HG03108 (cell line): ENCODE measurements around the gene PRSS57.
"Not testable (repeated sequence)": the region's sequence is repeated elsewhere in the genome, so short reads cannot be mapped to it uniquely, and the experiment has no call there.

Source experiments
- ATAC-seq: cut with Tn5 transposase; IDR thresholded peaks from one replicate; pipeline ENCODE4 v1.9.1; 2021; ENCODE audit warnings: moderate library complexity; ENCODE audit not compliant: unreplicated experiment

Gene PRSS57

GRCh38 chr19:698529-698928, 3.3 kb upstream of the PRSS57 start:
- ATAC-seq: not testable (repeated sequence)

- no peak for ATAC-seq
These were observed 536 bp downstream of the PRSS57 start for GRCh38 chr19:694481-695351.

GRCh38 chr19:690203-690602, 5.0 kb downstream of the PRSS57 start:
- ATAC-seq: no peak

DNA sequence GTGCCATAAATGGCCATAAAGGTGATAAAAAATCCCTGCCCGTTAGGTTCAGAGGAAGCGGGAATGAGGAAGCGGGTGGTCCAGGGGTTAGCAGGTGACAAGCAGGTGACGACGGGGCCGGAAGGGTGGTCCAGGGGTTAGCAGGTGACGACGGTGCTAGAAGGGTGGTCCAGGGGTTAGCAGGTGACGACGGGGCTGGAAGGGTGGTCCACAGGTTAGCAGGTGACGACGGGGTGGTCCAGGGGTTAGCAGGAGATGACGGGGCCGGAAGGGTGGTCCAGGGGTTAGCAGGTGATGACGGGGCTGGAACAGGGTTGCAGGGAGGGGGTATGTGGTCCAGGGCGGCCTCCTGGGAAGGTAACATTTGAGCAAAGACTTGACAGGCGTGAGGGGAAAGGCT, 6.3 kb downstream of the PRSS57 start:
- ATAC-seq: no peak

DNA sequence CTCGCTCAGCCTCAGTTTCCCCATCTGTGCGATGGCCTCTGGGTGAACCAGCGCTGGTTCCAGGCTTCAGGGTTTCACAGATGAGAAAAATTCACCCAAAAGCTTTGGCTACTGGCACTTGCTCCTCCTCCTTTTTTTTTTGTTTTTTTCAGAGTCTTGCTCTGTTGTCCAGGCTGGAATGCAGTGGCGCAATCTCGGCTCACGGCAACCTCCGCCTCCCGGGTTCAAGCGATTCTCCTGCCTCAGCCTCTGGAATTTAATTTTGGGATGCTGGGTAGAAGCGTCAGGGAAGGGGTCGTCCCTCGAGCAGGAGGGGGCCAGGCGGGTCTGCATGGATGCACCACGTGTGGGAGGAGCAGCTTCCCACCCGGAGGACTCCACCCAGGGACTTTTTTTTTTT, 7.0 kb downstream of the PRSS57 start:
- ATAC-seq: no peak

- no peak for ATAC-seq
These were observed 7.6 kb downstream of the PRSS57 start for GRCh38 chr19:687569-688166.

DNA sequence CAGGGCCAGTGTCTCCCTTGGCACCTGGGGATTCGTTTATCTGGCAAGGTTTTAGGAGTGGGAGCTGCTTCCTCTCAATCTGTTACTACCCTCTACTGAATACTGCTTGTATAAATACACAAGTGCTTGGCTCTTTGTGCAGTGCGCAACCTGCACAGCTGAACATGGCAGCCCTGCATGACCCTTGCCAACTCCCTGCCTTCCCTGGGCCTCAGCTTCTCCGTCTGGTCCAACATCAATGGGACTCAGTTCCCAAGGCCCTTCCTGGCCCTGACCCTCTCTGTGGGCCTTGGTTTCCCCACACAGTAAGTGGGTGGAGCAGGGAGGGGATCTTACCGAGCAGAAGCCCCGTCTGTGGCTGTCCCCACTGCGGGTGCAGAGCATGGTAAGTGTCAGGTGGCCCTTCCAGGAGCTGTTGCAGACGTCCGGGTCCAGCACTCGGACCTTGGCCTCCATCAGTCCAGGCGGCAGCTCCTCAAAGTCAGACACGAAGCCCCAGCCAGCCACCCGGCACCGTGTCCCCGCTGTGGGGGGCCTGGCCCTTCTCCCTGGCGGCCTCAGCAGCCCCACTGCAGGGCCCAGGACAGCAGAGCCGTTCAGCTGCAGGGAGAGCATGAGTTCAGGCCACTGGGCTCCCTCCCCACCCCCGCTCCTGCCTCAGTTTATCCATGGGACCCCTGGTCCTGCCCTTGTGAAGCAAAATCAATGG, 8.5 kb downstream of the PRSS57 start:
- no peak for ATAC-seq

DNA sequence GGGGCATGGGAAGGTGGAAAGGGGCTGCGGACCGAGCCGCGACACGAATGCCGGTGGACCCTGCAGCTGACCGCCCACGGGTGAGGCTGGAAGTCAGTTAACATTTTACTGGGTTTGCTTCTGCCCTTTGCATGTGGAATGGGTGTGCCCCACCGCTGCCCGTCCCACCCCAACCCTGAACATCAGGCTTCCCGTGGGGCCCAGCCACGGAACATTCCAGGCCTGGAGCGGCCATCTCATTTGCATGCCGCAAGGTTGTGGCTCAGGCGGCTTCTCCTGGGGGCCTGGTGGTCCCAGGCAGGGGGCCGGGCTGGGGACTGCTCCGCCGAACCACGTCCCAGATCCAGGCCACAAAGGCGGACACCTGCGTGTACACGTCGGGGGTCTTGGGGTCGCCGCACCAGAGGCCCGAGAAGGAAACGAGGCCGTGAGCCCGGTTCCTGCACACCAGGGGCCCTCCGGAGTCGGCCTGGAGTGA, 9.8 kb downstream of the PRSS57 start:
- no peak for ATAC-seq

GRCh38 chr19:682678-683320, 12.5 kb downstream of the PRSS57 start:
- no peak for ATAC-seq

DNA sequence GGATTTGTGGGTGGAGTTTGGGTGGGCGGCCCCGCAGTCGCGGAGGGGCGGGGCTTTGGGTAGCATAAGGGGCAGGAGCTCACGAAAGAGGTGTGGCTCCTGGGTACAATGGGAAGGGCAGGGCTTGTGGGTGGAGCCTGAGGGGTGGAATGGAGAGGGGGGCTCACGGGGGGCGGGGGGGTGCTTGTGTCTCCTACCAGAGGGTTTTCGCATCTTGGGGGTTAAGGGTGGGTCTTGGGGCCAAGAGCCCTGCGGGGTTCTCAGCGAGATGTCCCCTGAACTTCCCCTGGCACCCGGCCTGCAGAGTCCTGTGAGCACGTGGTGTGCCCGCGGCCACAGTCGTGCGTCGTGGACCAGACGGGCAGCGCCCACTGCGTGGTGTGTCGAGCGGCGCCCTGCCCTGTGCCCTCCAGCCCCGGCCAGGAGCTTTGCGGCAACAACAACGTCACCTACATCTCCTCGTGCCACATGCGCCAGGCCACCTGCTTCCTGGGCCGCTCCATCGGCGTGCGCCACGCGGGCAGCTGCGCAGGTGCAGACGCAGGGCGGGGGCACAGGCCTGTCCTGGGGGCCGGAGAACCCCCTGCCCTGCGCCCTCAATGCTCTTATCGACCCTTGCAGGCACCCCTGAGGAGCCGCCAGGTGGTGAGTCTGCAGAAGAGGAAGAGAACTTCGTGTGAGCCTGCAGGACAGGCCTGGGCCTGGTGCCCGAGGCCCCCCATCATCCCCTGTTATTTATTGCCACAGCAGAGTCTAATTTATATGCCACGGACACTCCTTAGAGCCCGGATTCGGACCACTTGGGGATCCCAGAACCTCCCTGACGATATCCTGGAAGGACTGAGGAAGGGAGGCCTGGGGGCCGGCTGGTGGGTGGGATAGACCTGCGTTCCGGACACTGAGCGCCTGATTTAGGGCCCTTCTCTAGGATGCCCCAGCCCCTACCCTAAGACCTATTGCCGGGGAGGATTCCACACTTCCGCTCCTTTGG, 13.9 kb downstream of the PRSS57 start:
- peak; percentile 40 for ATAC-seq

GRCh38 chr19:680287-681028, 14.8 kb downstream of the PRSS57 start:
- peak; percentile 71 for ATAC-seq

- peak; percentile 5 for ATAC-seq
These were observed 15.6 kb downstream of the PRSS57 start for GRCh38 chr19:679418-680286.

DNA sequence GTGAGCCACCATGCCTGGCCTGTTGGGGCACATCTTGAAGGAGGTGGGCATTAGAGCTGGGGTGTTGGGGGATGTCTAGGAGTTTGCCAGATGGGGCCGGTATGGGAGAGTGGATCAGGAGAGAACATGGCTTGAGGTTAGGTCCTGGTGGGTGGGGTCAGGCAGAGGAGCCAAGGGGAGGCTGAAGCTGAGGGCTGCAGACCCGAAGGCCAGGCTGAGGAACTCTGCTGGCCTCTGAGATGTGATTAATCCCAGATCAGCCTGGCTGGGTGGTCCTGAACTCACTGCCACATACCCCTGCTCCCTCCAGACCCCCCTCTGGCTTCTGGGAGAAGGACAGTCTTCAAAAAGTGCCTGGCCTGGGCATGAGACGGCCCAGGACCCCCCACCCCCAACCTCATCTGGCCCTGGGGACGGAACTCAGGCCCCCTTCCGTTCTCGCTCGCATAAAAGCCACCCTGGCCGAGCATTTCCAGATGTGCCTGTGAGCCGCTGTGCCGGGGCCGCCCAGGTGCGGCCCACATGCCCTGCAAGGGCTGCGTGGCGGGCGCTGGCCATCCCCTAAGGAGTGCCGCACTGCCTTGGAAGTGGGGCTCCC, 16.4 kb downstream of the PRSS57 start:
- ATAC-seq: no peak

GRCh38 chr19:677601-678436, 17.4 kb downstream of the PRSS57 start:
- ATAC-seq: no peak

DNA sequence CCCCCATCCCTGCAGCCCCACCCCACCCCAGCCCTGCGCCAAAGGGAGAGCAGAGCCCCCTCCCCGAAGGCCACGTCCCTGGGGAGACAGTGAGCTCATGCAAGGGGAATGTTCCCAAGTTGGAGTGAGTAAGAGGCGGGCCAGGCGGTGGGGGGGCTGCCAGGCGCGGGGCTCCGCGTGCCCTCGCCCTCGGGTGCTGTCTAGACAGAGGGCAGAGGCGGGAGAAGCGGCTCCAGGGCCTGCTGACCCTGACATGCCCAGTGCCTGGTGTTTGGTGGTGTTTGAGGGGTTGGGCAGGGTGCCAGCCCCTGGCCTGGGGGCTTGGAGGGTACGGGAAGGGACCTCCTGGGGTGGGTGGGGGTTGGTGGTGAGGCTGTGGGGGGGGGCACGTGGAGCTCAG, 18.1 kb downstream of the PRSS57 start:
- no peak for ATAC-seq

DNA sequence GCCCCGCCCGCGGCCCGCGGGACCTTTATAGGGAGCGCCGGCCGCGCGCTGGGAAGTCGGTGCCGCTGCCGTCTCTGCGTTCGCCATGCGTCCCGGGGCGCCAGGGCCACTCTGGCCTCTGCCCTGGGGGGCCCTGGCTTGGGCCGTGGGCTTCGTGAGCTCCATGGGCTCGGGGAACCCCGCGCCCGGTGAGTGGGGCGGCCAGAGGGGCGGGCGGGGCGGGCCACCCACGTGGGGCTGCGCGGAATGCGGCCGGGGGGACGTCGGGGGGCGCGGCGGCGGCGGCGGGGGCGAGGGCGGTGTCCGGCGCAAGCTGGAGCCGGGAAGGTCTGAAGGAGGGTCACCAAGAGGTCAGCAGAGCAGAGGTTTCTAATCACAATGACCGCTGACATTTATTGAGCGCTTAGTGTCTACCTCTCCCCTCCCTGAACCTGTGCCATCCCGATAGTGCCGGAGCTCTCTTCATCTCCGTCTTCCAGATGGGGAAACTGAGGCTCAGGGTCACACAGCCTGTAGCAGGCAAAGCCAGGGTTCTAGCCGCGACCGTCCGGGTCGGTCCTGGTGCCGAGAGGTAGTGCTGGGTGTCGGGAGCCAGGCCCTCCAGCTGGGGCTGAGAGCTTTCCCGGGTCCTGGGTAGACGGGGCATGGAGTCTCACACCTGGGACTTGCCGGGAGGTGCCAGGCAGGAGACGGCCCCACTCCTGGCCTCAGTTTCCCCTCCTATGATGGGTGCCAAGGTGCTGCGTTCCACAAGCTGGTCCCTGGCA, 18.7 kb downstream of the PRSS57 start, which contains the start of gene FSTL3:
TSS of gene FSTL3 (plus strand) at position 54 of the 767 bp plus-strand sequence. CDS start at position 86, 32 bp downstream.
- ATAC-seq: no peak
